Duodenal mucosa (tissue), 2 donors: Measurements from ENCODE around the gene S100Z.

Experiments used
- H3K27ac ChIP-seq: one replicate; pipeline ENCODE4 v1.7.0; 2013; ENCODE audit warnings: low read depth, low read length
- H3K27me3 ChIP-seq, 2 donors: one replicate each; pipeline ENCODE4 v1.7.0; 2013; ENCODE audit warnings: low read length in 2 of 2, control low read depth in 1 of 2; ENCODE audit not compliant: insufficient read depth in 2 of 2, control insufficient read depth in 1 of 2
- H3K36me3 ChIP-seq, 2 donors: one replicate each; pipeline ENCODE4 v1.7.0; 2013; ENCODE audit warnings: low read length in 2 of 2, control low read depth in 1 of 2; ENCODE audit not compliant: insufficient read depth in 2 of 2, control insufficient read depth in 1 of 2
- H3K4me1 ChIP-seq, 2 donors: one replicate each; pipeline ENCODE4 v1.7.0; 2013; ENCODE audit warnings: low read length in 2 of 2, control low read depth in 1 of 2; ENCODE audit not compliant: insufficient read depth in 2 of 2, control insufficient read depth in 1 of 2
- H3K4me3 ChIP-seq, 2 donors: one replicate each; pipeline ENCODE4 v1.7.0; 2013; ENCODE audit warnings: low read length in 2 of 2, low read depth in 1 of 2
- H3K9ac ChIP-seq, 2 donors: one replicate each; pipeline ENCODE4 v1.7.0; 2013; ENCODE audit warnings: low read length in 2 of 2, low read depth in 1 of 2
- H3K9me3 ChIP-seq, 2 donors: one replicate each; pipeline ENCODE4 v1.7.0; 2013; ENCODE audit warnings: low read length in 2 of 2, control low read depth in 1 of 2; ENCODE audit not compliant: control insufficient read depth in 1 of 2

S100Z gene

GRCh38 chr5:76960004-76960625, 110.3 kb downstream of the S100Z start:
- no peak overlapping the region for H3K9ac ChIP-seq
- H3K27ac ChIP-seq: no peak overlapping the region
- no peaks in the 10 kb centered on the region for H3K4me1 ChIP-seq
- H3K27me3 ChIP-seq: peaks cover 0 to 3% of the 10 kb centered on the region in 2 donors
- no peaks in the 10 kb centered on the region for H3K9me3 ChIP-seq
- H3K36me3 ChIP-seq: no peaks in the 10 kb centered on the region
- H3K4me3 ChIP-seq: no peak overlapping the region

- Histone ChIP-seq H3K27me3 (no peaks in the 10 kb centered on the region), H3K27ac (no peak overlapping the region)
These were observed 114.2 kb downstream of the S100Z start for GRCh38 chr5:76964060-76964459.

More at GRCh38 chr5:76964060-76964459, 114.2 kb downstream of the S100Z start:
- H3K9ac ChIP-seq: no peak overlapping the region
- H3K36me3 ChIP-seq: no peaks in the 10 kb centered on the region
- no peaks in the 10 kb centered on the region for H3K9me3 ChIP-seq
- no peak overlapping the region for H3K4me3 ChIP-seq
- no peaks in the 10 kb centered on the region for H3K4me1 ChIP-seq
